ENCODE results near the gene NKAIN2.
A peak's percentile ranks its signal among the peaks of the same experiment; 100 is the strongest.

NKAIN2 gene

DNA sequence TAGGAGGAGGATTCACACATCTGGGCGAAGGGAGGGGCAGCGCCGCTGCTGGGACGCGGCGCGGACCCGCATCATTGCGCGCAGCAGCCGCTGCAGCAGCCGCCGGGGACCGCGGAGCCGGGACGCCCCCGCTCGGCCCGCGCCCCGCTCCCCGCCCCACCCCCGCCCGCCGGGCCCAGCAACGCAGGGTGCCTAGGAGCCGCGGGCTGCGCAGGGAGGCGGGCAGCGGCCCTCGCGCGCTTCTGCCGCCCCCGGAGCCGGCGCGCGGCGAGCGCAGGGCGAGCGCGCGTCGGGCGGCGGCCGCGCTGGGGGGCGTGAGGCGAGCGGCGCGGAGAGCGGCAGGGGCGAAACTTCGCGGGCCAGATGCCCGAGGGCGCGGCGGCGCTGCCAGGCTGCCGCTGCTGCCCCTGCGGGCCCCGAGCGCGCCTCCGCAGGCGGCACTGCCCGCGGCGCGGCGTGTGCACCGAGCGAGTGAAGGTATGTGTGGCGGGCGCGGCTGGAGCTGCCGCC is at the start of gene NKAIN2:
Gene NKAIN2, plus strand, starts transcription at position 362 of the 510 bp plus-strand sequence.
- no peak for DNase-seq (ENCODE audit: low read depth, low spot score)
- in situ Hi-C loops (cut with HindIII; ENCODE audit: low sequenced_read_pairs), result no loop called here
- H3K4me3 ChIP-seq (ENCODE audit: low read depth, low read length), result peak within 1 kb of the TSS; percentile 46
- TF ChIP-seq, protein P1, sequence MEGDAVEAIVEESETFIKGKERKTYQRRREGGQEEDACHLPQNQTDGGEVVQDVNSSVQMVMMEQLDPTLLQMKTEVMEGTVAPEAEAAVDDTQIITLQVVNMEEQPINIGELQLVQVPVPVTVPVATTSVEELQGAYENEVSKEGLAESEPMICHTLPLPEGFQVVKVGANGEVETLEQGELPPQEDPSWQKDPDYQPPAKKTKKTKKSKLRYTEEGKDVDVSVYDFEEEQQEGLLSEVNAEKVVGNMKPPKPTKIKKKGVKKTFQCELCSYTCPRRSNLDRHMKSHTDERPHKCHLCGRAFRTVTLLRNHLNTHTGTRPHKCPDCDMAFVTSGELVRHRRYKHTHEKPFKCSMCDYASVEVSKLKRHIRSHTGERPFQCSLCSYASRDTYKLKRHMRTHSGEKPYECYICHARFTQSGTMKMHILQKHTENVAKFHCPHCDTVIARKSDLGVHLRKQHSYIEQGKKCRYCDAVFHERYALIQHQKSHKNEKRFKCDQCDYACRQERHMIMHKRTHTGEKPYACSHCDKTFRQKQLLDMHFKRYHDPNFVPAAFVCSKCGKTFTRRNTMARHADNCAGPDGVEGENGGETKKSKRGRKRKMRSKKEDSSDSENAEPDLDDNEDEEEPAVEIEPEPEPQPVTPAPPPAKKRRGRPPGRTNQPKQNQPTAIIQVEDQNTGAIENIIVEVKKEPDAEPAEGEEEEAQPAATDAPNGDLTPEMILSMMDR (IDR thresholded peaks at IDR 0.05; ENCODE audit: low read depth, low read length), result no peak

DNA sequence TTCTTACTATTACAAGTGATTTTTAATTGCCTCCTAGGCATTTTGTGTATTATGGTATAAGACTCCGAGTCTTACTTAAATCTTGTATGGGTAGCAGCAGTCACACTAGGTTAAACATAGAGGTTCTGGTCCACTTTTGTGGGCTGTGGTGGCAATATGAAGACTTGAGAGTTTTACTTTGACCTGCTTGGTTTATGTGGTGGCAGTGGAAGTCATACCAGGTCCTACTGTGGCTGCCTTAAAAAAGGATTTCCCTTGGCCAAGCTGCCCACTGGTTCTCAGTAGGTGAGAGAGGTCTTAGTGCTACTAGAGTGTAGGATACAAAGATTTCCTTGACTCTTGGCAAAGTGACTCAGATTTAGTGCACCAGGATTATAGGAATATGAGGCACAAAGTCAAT is 44.2 kb upstream of the NKAIN2 start:
- H3K4me3 ChIP-seq (ENCODE audit: low read depth, low read length), result no peak overlapping the region
- no peak for DNase-seq (ENCODE audit: low read depth, low spot score)
- in situ Hi-C loops (cut with HindIII; ENCODE audit: low sequenced_read_pairs), result no loop called here
- TF ChIP-seq, protein P1 (IDR thresholded peaks at IDR 0.05; ENCODE audit: low read depth, low read length), result no peak

DNA sequence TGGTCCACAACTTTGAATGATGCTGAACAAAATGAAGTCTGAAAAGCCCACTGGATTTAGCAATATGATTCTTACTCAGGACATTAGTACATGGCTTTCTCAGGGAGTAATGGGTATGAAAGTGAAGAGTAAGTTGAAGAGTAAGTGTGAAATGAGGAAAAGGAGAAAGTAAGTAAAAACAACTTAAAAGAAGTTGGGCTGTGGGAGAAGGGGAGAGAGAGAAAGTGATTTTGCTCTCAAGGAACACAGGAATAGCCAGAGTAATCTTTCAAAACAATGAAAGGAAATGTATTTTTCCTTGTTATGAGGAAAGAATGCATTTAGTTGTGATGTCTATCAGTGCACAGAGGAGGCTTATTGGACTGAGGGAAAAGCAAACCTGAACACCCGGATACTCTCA is 39.8 kb upstream of the NKAIN2 start:
- TF ChIP-seq, protein P1 (IDR thresholded peaks at IDR 0.05; ENCODE audit: low read depth, low read length), result no peak
- no peak for DNase-seq (ENCODE audit: low read depth, low spot score)
- H3K4me3 ChIP-seq (ENCODE audit: low read depth, low read length), result no peak overlapping the region
- in situ Hi-C loops (cut with HindIII; ENCODE audit: low sequenced_read_pairs), result no loop called here

DNA sequence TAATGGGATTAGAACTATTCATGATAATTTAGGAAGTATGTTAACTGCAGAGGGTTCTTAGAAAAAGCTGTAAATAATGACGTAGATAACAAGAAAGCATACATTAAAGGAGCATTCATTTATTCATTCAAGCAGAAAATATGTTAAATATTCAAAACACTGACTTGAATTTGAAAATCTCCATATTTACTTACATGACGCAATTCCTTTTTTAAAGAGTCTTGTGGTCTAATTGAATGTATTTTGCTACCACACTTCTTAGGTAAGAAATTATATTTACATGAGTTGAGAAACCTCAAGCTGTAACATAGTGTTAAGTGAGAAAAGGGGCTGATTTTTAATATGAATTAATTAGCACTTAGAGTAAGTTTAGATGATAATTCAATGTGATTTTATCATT is 38.9 kb upstream of the NKAIN2 start:
- in situ Hi-C loops (cut with HindIII; ENCODE audit: low sequenced_read_pairs), result no loop called here
- no peak overlapping the region for H3K4me3 ChIP-seq (ENCODE audit: low read depth, low read length)
- TF ChIP-seq, protein P1 (IDR thresholded peaks at IDR 0.05; ENCODE audit: low read depth, low read length), result no peak
- DNase-seq (ENCODE audit: low read depth, low spot score), result no peak

DNA sequence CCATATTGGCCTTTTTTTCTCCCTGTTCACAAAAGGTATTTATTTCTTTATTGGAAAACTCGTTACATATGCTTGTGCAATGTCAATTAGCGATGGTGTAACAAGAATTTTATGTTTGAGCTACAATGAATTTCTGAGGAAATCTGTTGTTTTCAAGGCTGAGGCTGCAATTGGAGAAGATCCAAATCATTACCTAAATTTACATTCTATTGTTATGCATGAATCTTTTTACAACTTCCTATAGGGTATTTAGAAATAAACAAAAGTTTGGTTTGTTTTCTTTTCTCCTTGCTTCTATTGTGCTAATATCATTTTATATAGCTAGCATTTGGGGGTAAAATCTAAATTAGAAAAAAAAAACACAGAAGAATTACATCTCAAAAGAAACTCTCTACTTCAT is 34.7 kb upstream of the NKAIN2 start:
- no peak for DNase-seq (ENCODE audit: low read depth, low spot score)
- in situ Hi-C loops (cut with HindIII; ENCODE audit: low sequenced_read_pairs), result no loop called here
- no peak overlapping the region for H3K4me3 ChIP-seq (ENCODE audit: low read depth, low read length)
- TF ChIP-seq, protein P1 (IDR thresholded peaks at IDR 0.05; ENCODE audit: low read depth, low read length), result no peak

DNA sequence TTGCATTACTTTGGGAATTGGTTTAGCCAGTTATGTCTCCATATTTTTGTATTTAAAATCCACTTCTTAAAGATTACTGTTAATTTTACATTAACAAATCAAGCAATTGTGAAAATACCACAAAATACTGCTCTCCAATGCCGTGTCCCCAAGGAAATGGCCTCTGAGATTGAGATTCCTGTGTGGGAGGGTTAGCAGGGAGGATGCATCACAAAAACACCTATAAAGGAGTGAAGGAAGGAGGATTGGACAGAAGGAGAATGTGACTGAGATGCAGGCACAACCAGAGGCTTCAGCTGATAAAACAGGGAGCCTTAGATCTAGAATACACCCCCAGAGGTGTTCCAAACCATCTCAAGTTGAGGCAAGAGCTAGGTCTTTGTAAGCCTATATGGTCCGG is 34.2 kb upstream of the NKAIN2 start:
- TF ChIP-seq, protein P1 (IDR thresholded peaks at IDR 0.05; ENCODE audit: low read depth, low read length), result no peak
- in situ Hi-C loops (cut with HindIII; ENCODE audit: low sequenced_read_pairs), result no loop called here
- no peak overlapping the region for H3K4me3 ChIP-seq (ENCODE audit: low read depth, low read length)
- no peak for DNase-seq (ENCODE audit: low read depth, low spot score)
